GM12891 (cell line): ENCODE measurements around the gene NPFF.

Experiments
- PAX5 ChIP-seq: IDR thresholded peaks from 2 replicates; pipeline ENCODE4 v1.6.1; 2011; ENCODE audit warnings: low read length, moderate library complexity, mild to moderate bottlenecking; ENCODE audit not compliant: insufficient read depth, severe bottlenecking
- POLR2A ChIP-seq: IDR thresholded peaks from 2 replicates; pipeline ENCODE4 v1.6.1; 2011; ENCODE audit warnings: low read depth, low read length, control low read depth
- POLR2AphosphoS5 ChIP-seq: IDR thresholded peaks from 2 replicates; pipeline ENCODE4 v1.6.1; 2011; ENCODE audit warnings: low read depth, low read length, control low read depth
- POU2F2 ChIP-seq: IDR thresholded peaks from 2 replicates; pipeline ENCODE4 v1.6.1; 2011; ENCODE audit warnings: low read depth, mild to moderate bottlenecking, control low read depth, low read length, moderate library complexity
- SPI1 ChIP-seq: IDR thresholded peaks from 2 replicates; pipeline ENCODE4 v1.6.1; 2011; ENCODE audit warnings: low read depth, low read length, control low read depth
- TAF1 ChIP-seq: IDR thresholded peaks from 2 replicates; pipeline ENCODE4 v1.6.1; 2011; ENCODE audit warnings: low read depth, low read length, control low read depth

DNA sequence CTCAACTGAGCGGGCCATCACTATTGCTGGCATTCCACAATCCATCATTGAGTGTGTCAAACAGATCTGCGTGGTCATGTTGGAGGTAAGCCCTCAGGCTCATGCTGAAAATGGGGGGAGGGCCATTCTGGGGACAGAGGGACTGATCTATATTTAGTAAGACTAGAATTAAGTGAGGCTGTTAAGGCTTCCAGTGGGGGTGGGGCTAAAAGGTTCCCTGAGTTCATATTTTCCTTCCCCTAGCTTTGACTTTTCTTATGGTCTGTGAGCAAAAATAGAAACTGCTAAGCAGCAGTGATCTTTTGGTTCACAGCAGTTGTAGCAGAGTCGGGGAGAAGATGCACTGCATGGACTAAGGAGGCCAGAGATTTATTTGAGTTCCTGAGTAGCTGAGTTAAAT, 46.2 kb downstream of the NPFF start:
- TF ChIP-seq POLR2AphosphoS5: 0 out of 2 replicates have a peak, but pooled peaks have one; percentile 37
- TF ChIP-seq POU2F2: no peak
- no peak for TF ChIP-seq TAF1
- peak; percentile 49; the same call in 1 of the 2 replicates for TF ChIP-seq POLR2A
- TF ChIP-seq SPI1: no peak
- TF ChIP-seq PAX5: no peak
